HG02981 (cell line): ENCODE measurements around the gene MARS1.

Experiments used
- ATAC-seq: cut with Tn5 transposase; IDR thresholded peaks from one replicate; pipeline ENCODE4 v1.9.1; 2021; ENCODE audit warnings: mild to moderate bottlenecking, moderate library complexity; ENCODE audit not compliant: unreplicated experiment

MARS1 gene

DNA sequence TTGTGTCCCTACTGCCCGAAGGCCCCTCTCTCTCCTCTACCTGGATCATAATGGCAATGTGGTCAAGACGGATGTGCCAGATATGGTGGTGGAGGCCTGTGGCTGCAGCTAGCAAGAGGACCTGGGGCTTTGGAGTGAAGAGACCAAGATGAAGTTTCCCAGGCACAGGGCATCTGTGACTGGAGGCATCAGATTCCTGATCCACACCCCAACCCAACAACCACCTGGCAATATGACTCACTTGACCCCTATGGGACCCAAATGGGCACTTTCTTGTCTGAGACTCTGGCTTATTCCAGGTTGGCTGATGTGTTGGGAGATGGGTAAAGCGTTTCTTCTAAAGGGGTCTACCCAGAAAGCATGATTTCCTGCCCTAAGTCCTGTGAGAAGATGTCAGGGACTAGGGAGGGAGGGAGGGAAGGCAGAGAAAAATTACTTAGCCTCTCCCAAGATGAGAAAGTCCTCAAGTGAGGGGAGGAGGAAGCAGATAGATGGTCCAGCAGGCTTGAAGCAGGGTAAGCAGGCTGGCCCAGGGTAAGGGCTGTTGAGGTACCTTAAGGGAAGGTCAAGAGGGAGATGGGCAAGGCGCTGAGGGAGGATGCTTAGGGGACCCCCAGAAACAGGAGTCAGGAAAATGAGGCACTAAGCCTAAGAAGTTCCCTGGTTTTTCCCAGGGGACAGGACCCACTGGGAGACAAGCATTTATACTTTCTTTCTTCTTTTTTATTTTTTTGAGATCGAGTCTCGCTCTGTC is 31.0 kb upstream of the MARS1 start:
- no peak for ATAC-seq

DNA sequence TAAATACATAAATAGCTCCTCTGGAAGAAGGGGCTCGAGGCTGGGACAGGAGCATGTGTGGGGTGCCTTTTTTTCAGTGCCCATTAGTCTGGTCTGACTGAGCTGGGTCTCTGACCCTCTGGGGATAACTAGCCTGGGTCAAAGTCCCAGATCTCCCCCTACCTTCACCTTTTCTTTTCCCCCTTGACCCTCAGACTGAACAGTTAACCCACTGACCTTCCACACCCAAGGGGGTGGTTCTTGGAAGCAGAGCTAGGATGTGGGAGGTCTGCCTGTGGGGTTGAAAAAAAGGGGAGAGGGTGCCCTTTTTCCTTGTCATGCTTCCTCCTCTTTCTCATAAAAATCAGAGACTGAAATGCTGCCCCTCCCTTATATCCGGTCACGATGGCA is 29.2 kb upstream of the MARS1 start:
- no peak for ATAC-seq

GRCh38 chr12:57459055-57459749 is 28.7 kb upstream of the MARS1 start:
- peak; percentile 50 for ATAC-seq

GRCh38 chr12:57459750-57460467 is 28.0 kb upstream of the MARS1 start, which contains the start of gene GLI1:
Gene GLI1 (plus strand): TSS chr12:57459785. CDS start chr12:57463692, 3,907 bp downstream.
- no peak for ATAC-seq

GRCh38 chr12:57460468-57460784 is 27.4 kb upstream of the MARS1 start:
- no peak for ATAC-seq

DNA sequence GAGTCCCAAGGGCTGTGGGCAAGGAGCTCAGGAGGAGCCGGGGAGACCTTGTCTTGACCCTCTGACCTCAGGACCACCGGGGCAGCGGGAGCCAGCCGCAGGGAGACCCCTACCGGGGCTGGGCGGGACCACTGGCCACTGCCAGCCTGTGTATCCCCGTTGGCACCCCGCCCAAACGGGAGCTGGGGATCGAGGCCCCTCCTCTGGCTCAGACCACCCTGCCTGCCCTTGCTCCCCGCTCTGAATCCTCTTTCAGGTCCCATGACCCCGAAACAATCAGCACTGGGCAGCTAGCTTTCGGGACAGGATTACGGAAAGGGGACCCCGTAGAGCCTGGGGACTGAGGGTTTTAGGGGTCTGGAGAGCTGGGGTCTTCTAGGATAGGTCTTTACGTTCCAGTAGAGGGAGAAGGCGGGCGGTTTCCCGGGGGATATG is 27.0 kb upstream of the MARS1 start:
- no peak for ATAC-seq

- no peak for ATAC-seq
Measured at GRCh38 chr12:57461276-57461916, 26.5 kb upstream of the MARS1 start.

- no peak for ATAC-seq
Measured at GRCh38 chr12:57461917-57462250, 26.0 kb upstream of the MARS1 start.

- ATAC-seq: peak; percentile 53
Measured at GRCh38 chr12:57462251-57462911, 25.5 kb upstream of the MARS1 start.

GRCh38 chr12:57462912-57463253 is 25.0 kb upstream of the MARS1 start:
- no peak for ATAC-seq

- no peak for ATAC-seq
Measured at GRCh38 chr12:57464569-57464968, 23.3 kb upstream of the MARS1 start.

DNA sequence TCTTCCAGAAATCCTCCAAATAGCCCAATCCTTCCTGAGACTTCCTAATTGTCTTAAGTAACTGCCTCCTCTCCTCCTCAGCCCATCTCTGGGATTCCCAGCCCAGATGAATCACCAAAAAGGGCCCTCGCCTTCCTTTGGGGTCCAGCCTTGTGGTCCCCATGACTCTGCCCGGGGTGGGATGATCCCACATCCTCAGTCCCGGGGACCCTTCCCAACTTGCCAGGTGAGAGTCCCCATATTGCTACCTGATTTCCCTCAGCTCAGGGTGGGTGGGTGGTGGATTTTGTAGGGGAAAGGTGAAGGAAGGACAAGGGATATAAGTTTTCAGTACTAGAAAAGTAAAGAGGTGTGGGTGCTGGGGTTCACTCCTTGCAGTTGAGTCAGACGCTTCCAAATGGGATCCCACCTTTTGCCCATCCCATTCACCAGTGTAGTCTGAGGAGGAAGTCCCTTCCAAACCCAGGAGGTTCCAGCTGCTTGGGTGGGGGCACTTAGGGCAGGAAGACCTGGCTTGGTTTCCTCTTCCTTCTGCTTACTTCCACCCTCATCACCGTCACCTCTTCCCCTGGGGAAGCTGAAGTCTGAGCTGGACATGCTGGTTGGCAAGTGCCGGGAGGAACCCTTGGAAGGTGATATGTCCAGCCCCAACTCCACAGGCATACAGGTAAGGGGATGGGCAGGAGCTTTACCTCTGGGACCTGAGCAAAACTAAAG is 22.7 kb upstream of the MARS1 start:
- ATAC-seq: no peak

GRCh38 chr12:57465747-57466505 is 21.9 kb upstream of the MARS1 start:
- ATAC-seq: no peak

- no peak for ATAC-seq
Measured at GRCh38 chr12:57467212-57467874, 20.5 kb upstream of the MARS1 start.

GRCh38 chr12:57467915-57468314 is 20.0 kb upstream of the MARS1 start:
- no peak for ATAC-seq

DNA sequence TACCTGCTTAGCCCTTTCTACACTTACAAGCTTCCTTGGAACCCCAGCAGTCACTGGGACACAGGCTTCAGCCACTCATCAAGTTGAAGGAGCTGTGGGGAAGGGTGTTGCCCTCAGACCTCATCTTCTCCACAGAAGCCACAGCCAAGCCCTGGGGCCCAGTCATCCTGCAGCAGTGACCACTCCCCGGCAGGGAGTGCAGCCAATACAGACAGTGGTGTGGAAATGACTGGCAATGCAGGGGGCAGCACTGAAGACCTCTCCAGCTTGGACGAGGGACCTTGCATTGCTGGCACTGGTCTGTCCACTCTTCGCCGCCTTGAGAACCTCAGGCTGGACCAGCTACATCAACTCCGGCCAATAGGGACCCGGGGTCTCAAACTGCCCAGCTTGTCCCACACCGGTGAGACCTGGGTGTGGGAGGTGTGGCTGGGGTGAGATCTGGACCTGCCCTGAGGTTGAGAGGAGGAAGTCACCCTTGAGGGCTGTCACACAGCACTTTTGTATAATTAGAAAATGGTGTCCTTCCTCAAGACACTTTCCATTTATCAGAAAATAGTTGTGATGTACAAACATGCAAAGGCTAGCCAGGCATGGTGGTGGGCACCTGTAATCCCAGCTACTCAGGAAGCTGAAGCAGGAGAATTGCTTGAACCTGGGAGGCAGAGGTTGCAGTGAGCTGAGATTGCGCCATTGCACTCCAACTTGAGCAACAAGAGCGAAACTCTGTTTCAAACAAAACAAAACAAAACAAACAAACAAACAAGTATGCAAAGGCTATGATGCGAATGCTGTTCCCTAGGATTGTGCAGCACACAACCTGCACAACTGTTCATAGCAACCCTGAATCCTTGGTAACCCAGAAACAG is 18.3 kb upstream of the MARS1 start:
- ATAC-seq: no peak

- no peak for ATAC-seq
Measured at GRCh38 chr12:57470286-57470969, 17.4 kb upstream of the MARS1 start.
